GOT3 (cell line): ENCODE measurements around the gene USH1G.
"Not testable (repeated sequence)": the region's sequence is repeated elsewhere in the genome, so short reads cannot be mapped to it uniquely, and the experiment has no call there.

ENCODE experiments used
- DNase-seq: peaks from one replicate; lab custom pipeline; 2025; ENCODE audit warnings: mixed read lengths; lab: John Stamatoyannopoulos, UW

The USH1G gene

DNA sequence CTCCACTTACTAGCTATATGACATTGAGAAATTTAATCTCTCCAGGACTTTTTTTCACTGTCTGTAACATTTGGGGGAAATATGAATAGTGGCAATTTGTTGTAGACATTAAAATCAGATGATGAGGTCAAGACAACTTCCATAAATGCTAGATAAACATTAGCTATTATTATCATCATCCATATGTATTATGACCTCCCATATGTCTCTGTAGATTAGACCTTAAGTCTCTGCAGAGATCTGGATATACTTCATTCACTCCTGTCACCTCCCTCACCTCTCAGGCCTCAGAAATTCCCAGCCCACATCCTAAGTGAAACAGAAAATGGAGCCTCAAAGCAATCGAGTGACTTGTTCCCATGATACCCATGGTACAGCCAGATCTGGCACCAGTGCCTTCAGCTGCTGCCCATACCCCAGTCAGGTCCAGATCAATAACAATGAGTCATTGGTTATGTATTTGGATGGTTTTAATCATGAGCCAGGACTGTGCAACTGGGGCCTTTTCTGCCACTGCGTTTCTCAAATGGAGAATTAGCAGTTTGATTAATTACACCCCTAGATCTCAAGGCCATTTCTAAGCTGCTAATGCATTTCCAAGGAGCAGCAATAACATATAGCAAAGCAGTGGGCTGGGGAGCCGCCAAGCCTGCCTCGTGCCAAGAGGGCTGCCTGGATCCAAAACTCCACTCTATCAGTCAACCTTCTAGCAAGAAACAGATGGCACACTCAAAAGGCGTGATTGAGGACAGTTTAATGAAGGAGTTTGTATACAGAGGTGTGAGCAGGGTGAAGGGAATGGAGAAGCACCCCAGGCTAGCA lies 47.7 kb downstream of the USH1G start:
- no peak for DNase-seq

DNA sequence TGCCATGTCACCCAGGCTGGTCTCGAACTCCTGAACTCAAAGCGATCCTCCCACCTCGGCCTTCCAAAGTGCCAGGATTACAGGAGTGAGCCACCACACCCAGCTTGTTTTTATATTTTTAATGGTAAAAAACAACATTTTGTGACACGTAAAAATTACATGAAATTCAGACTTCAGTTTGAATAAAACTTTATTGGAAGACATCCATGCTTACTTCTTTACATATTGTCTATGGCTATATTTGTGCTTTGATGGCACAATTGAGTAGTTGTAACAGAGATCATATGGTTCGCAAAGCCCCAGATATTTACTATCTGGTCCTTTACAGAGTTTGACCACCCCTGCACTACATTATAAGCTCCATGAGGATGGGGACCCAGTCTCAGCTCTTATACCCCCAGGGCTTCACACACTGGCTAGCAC lies 48.4 kb downstream of the USH1G start:
- DNase-seq = no peak

DNA sequence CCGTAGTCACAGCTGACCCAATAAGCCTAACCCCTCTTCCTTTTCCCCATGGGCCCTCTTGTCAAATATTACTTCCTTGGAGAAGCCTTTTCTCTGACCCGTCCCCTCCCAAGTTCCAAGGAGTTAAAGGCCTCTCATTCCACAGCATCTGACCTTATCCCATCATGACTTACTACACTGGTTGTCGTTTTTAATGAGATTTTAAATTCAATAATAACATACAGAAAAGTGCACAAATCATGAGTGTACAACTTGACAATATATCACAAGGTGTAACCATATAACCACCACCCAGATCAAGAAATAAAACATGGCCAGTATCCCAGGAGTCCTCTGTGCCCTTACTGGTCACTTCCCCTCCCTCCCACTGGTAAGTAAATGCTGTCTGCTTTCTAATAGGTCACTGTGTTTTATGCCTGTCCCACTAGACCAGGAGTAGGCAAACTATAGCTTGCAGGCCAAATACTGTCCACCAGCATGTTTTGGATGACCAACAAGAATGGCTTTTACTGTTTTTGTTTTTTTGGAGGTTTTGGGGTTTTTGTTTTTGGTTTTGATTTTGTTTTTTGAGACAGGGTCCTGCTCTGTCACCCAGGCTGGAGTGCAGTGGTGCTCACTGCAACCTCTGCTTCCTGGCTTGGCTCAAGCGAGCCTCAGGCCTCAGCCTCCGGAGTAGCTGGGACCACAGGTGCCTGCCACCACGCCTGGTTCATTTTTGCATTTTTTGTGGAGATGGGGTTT lies 49.0 kb downstream of the USH1G start:
- no peak for DNase-seq

DNA sequence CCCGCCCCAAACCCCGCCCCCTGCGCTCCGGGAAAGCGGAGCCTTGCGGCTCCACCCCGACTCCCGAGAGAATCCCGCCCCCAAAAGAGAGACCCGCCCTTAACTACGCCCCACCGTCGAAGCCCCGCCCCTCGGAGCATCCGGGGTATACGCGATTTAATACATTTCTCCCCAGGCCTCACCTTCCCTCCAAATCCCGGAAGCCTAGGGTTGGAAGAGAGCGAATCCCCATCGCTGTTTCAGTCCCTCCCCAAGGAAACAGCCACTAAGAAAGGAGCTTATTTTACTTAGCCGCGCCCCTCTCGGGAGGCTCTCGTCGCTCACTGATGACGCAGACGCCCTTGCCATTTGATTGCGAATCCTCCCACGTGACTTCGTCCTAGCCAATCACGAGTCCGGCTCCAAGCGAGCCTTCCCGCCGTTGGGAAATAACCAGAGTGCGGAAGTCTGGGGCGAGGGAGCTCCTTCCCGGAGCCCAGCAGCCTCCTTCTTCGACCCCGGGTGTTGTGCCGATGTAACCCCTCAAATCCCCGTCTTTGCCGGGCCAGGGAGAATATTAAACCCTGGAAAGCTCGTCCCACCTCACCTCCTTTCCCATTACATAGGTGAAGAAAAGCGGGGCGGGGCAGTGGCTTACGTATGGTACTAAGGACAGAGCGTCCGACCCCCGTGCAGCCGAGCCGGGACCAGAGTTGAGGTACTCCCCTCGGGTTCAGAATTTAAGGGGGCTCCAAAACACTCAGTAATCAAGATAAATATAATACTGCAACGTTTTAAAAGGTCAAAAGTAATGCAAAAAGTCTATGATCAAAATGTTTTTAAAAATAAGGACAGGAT lies 49.8 kb downstream of the USH1G start:
- peak; percentile 94 for DNase-seq

DNA sequence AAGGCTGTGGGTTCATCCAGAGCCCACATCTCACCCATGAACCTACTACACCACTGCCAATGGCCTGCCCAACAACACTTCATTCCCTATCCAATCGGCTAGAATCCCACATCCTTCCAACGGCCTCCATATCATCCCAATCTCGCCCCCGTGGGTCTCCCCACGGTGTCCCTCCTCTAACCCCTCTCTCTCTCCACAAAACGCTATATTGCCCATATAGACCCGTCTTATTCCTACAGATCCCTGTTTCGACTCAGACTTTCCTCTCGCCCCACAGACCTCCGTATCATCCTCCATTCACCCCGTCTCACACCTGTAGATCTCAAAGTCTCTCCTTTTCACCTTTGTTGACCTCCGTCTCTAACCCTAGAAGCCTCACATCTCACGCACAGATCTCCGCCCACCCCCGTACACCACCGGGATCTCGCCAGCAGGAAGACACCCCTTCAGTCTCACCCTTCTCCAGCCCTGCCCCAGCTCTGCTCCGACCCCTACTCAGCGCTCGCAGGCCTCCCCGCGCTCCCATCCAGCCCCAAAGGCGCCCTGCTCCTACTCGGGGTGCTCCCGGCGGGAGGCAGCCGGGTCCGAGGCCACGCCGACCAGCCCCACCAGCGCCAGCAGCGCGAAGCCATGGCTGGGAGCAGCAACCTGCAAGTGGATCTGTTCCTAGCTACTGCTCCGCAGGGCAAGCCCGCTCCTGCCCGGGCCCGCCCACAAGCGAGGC lies 50.6 kb downstream of the USH1G start, which contains the start of gene FDXR:
Gene FDXR, minus strand, starts transcription at position 682 of the 724 bp plus-strand sequence. Its CDS starts 50 bp downstream, at position 632.
- no peak for DNase-seq

DNA sequence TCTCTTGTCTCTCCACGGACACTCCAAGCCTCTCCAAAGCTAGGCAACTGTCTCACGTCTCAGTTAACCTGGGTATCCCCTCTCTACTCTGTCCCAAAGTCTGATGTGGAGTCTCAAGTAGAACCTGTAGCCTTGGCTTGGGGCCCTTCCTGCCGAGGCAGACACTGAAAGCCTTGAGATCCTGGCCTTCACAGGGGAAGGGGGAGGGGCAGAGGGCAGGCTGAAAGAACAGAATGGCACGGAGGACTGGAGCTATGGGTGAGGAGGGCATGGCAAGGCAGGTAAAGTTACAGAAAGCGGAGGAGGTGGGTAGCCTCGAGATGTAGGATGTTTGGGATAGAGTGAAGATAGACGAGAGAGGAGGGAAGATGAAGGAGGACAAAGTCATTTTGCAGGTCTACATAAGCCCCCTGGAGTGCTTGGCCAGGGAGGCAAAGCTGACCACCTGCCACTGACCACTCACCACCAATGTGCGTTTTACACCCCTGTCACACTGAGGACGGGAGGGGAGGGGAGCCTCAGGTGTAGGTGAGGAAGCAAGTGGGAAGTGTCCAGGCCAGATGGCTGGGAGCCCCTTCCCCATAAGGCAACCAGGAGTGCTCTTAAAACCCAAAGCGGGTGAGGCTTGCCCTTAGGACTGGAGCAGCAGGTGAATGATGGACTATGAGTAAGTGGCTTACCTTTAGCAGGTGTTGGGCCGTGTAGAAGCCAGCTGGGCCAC lies 51.5 kb downstream of the USH1G start:
- no peak for DNase-seq

DNA sequence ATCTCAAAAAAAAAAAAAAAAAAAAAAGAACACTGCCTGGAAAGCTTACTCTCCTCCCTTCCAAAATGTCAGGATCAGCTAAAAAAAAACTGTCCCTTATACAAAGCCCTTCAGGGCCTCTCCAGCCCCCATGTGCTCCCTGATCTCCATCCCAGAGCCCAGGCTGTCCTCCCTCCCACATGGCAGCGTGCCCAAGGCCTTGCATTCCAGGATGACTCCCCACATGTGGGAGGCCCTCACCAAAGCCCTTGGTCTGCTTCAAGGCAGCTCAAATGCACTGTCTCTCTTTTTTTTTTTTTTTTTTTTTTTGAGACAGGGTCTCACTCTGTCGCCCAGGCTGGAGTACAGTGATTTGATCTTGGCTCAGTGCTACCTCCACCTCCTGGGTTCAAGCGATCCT lies 52.5 kb downstream of the USH1G start:
- DNase-seq = no peak

DNA sequence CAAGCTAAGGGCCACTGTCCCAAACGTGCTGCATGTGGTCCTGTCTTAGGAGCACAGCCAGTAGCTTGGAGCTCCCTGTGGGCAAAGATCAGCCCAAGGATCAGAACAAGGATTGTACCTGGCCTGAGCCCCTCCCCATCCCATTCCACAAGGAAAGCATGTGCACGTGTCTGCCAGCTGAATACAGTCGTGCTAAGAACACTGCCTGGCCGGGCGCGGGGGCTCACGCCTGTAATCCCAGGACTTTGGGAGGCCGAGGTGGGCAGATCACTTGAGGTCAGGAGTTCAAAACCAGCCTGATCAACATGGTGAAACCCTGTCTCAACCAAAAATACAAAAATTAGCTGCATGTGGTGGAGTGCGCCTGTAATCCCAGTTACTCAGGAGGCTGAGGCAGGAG lies 53.0 kb downstream of the USH1G start:
- not testable (repeated sequence) for DNase-seq

DNA sequence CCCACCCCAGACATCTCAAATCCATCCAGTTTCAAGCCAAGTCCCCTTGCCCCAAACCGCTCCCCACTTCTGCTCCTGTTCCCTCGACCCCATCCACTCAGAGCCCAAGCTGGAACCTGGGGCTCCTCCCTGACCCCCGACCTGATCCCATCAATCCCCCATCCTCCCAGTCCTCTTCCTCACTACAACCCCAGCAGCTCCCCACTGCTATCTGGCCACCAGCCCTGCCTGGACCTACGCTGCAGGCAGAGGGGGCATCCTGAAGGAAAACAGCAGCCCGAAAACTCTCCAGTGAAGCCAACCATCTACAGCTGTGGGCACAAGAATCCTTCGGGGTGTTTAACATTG lies 54.2 kb downstream of the USH1G start:
- no peak for DNase-seq

DNA sequence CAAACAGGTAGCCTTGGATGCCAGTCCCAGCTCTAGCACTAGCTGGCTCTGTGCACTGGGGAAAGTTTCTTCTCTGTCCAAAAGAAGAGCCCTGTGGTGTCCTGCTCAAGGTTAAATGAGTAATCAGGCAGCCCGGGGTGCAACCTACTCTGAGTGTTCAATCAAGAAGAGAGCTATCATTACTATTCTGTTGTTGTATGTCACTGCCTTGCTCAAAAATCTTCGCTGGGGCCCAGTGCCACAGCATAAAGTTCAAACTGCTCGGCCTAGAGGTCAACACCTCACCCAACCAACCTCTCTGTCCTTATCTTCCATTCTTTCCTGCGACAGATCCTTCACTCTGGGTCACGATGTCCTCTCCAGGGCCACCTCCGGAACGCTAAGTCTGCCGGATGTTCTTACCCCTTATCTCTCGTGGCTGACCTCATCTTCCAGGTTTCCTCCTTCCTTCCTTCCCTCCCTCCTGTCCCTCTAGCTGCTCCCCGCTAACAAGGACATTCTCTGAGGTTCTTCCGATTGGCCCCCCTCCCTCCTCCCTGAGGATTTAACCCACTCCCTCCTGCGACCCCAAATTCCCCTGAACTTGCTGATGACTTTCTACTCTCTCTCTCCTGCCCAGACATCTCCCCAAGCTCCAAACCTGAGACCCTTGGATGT lies 54.7 kb downstream of the USH1G start:
- DNase-seq = no peak

DNA sequence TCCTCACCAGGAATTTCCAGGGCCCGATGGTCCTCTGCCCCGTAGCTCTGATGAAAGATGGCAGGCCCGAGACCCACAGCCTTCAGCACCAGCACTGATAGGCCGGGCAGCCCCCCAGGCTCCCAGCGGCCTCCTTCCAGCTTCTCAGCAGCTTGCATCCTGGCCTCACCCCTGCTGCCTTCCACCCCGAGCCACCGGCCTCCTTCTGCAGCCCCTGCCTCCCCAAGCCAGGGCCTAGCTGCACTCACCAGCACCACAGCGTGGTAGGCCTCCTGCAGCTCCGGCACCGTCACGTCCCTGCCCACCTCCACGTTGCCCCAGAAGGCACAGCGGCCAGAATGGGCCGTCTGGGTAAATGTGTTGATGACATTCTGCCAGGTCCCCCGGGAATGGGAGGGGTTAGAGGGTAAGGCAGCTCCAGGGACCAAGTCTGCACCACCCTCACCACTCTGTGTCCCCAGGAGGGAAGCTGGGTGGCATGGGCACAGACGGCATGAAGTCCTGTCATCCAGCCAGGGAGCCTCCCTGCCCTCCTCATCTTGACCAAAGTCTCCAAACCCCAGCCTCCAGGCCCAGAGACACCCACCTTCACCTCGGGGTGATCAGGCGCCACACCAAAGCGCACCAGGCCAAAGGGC lies 56.7 kb downstream of the USH1G start:
- DNase-seq = no peak
